Measurements from ENCODE around the gene LARGE1. TPM values are rescaled to one million over a fixed set of nuclear protein-coding genes. Genes with fewer than 3 reads are reported as not detected.

LARGE1 gene
- total and polyA plus RNA-seq, 9 of the 15 experiments (the other 6 are each of a cell fraction or from before 2014, with no cell fraction given) = 0.01 to 0.66 (median 0.14) TPM; not detected in 2

DNA sequence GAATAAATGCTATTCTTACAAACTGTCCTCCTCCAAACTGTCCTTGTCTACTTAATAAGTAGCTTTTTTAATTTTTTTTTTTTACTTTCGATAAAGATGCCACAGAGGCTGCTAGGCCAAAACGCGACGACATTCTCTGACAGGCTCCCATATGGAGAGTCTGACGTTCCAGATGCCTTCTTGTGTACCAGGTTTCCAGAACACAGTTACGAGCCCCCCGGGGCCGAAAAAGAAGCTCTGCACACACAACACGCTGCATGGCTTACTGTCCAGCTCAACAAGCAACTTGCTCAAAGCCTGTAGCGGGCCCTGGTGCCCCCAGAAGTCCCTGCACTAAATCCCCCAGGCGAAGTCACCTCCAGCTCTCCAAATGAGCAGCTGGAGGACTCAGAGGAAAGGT is 39.3 kb downstream of the LARGE1 start:
- no peak for DNase-seq (ENCODE audit: extremely low read depth in 1 of 4, low spot score in 3 of 4)
- Histone ChIP-seq H3K9ac (ENCODE audit: insufficient read depth in 1 of 2, low read depth in 2 of 2, low read length in 2 of 2) (no peak overlapping the region), H3K4me1 (replicated peaks in 1 of 2; ENCODE audit: control insufficient read depth in 2 of 2, insufficient read depth in 2 of 2, low read length in 2 of 2) (no peaks in the 10 kb centered on the region), H4K20me1 (replicated peaks; ENCODE audit: control insufficient read depth, insufficient read depth, low read length) (no peaks in the 10 kb centered on the region), H3K27me3 (ENCODE audit: control insufficient read depth in 2 of 2, insufficient read depth in 2 of 2, low read length in 2 of 2) (no peaks in the 10 kb centered on the region), H3K36me3 (ENCODE audit: control insufficient read depth, insufficient read depth, low read length) (no peaks in the 10 kb centered on the region), H3K4me3 (no peak overlapping the region), H3K9me3 (replicated peaks; ENCODE audit: control insufficient read depth, insufficient read depth, low read depth, low read length) (no peaks in the 10 kb centered on the region), H3K9me1 (ENCODE audit: control insufficient read depth, insufficient read depth, low read length) (no peaks in the 10 kb centered on the region), H3K79me2 (ENCODE audit: control insufficient read depth, insufficient read depth, low read length) (no peaks in the 10 kb centered on the region), H3K27ac (ENCODE audit: extremely low read depth, low read depth, low read length) (no peak overlapping the region), H3K4me2 (ENCODE audit: insufficient read depth, low read length) (no peak overlapping the region), H2AFZ (ENCODE audit: low read depth, low read length) (no peak overlapping the region)
- in situ Hi-C loops (cut with MboI) (no loop called here), intact Hi-C loops (cut with micrococcal nuclease) (no loop called here)
- no peak for ATAC-seq
- no peak for FAIRE-seq
- no TSS peak for BruUV-seq (replicated peaks)
- 0% methylated on average over 10 of the region's 11 CpGs for WGBS (ENCODE audit: insufficient coverage, low coverage, missing lambda C conversion rate)
- ChIA-PET POLR2A (no interaction called here), CTCF (ENCODE audit: low intra/inter-chr PET ratio) (no interaction called here)
- no peak for TF ChIP-seq CTBP1 (IDR thresholded peaks at IDR 0.05; ENCODE audit: borderline replicate concordance)
- TF ChIP-seq ZNF589 (CRISPR knock-in tag; IDR thresholded peaks at IDR 0.05; ENCODE audit: low read depth) = no peak
- no peak for TF ChIP-seq NCOA4 (IDR thresholded peaks at IDR 0.05; ENCODE audit: partially characterized antibody)
- TF ChIP-seq EHMT2 (IDR thresholded peaks at IDR 0.05) = no peak
- TF ChIP-seq RFX5 (IDR thresholded peaks at IDR 0.05; ENCODE audit: low read depth, low read length) = no peak
- no peak for TF ChIP-seq STAG1 (CRISPR knock-in tag; IDR thresholded peaks at IDR 0.05; ENCODE audit: borderline replicate concordance)
- no peak for TF ChIP-seq HMGN3 (IDR thresholded peaks at IDR 0.05; ENCODE audit: borderline replicate concordance, extremely low read depth, insufficient read length, low read depth, low read length)
- TF ChIP-seq ZNF316 (IDR thresholded peaks at IDR 0.05) = no peak
- TF ChIP-seq ZBTB17 (CRISPR knock-in tag; IDR thresholded peaks at IDR 0.05) = no peak
- TF ChIP-seq, protein P1, sequence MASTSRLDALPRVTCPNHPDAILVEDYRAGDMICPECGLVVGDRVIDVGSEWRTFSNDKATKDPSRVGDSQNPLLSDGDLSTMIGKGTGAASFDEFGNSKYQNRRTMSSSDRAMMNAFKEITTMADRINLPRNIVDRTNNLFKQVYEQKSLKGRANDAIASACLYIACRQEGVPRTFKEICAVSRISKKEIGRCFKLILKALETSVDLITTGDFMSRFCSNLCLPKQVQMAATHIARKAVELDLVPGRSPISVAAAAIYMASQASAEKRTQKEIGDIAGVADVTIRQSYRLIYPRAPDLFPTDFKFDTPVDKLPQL (IDR thresholded peaks at IDR 0.05; ENCODE audit: extremely low read depth, insufficient read length) = no peak
- TF ChIP-seq, protein P2, sequence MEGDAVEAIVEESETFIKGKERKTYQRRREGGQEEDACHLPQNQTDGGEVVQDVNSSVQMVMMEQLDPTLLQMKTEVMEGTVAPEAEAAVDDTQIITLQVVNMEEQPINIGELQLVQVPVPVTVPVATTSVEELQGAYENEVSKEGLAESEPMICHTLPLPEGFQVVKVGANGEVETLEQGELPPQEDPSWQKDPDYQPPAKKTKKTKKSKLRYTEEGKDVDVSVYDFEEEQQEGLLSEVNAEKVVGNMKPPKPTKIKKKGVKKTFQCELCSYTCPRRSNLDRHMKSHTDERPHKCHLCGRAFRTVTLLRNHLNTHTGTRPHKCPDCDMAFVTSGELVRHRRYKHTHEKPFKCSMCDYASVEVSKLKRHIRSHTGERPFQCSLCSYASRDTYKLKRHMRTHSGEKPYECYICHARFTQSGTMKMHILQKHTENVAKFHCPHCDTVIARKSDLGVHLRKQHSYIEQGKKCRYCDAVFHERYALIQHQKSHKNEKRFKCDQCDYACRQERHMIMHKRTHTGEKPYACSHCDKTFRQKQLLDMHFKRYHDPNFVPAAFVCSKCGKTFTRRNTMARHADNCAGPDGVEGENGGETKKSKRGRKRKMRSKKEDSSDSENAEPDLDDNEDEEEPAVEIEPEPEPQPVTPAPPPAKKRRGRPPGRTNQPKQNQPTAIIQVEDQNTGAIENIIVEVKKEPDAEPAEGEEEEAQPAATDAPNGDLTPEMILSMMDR (IDR thresholded peaks at IDR 0.05 in 2 of 3, conservative IDR thresholded peaks at IDR 0.05 in 1 of 3; ENCODE audit: insufficient read depth in 2 of 3, low read depth in 1 of 3, low read length in 3 of 3) = no peak
- no peak for TF ChIP-seq ZNF232 (CRISPR knock-in tag; IDR thresholded peaks at IDR 0.05)
- TF ChIP-seq, protein P3, sequence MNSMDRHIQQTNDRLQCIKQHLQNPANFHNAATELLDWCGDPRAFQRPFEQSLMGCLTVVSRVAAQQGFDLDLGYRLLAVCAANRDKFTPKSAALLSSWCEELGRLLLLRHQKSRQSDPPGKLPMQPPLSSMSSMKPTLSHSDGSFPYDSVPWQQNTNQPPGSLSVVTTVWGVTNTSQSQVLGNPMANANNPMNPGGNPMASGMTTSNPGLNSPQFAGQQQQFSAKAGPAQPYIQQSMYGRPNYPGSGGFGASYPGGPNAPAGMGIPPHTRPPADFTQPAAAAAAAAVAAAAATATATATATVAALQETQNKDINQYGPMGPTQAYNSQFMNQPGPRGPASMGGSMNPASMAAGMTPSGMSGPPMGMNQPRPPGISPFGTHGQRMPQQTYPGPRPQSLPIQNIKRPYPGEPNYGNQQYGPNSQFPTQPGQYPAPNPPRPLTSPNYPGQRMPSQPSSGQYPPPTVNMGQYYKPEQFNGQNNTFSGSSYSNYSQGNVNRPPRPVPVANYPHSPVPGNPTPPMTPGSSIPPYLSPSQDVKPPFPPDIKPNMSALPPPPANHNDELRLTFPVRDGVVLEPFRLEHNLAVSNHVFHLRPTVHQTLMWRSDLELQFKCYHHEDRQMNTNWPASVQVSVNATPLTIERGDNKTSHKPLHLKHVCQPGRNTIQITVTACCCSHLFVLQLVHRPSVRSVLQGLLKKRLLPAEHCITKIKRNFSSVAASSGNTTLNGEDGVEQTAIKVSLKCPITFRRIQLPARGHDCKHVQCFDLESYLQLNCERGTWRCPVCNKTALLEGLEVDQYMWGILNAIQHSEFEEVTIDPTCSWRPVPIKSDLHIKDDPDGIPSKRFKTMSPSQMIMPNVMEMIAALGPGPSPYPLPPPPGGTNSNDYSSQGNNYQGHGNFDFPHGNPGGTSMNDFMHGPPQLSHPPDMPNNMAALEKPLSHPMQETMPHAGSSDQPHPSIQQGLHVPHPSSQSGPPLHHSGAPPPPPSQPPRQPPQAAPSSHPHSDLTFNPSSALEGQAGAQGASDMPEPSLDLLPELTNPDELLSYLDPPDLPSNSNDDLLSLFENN (IDR thresholded peaks at IDR 0.05; ENCODE audit: low read depth in 2 of 2, low read length in 2 of 2) = no peak
- TF ChIP-seq, protein P4, sequence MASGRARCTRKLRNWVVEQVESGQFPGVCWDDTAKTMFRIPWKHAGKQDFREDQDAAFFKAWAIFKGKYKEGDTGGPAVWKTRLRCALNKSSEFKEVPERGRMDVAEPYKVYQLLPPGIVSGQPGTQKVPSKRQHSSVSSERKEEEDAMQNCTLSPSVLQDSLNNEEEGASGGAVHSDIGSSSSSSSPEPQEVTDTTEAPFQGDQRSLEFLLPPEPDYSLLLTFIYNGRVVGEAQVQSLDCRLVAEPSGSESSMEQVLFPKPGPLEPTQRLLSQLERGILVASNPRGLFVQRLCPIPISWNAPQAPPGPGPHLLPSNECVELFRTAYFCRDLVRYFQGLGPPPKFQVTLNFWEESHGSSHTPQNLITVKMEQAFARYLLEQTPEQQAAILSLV (tag; IDR thresholded peaks at IDR 0.05) = no peak

Measured in K562 (cell line).